GM13977 (cell line): ENCODE data around the gene RWDD1.

Source experiments
- DNase-seq: peaks from one replicate; pipeline ENCODE4 v3.0.0; 2012; ENCODE audit warnings: low spot score
- CTCF ChIP-seq: IDR thresholded peaks from 2 replicates; pipeline ENCODE4 v1.5.1; 2012; ENCODE audit warnings: mild to moderate bottlenecking, control low read depth; ENCODE audit not compliant: insufficient read depth; ENCODE audit errors: extremely low read depth, missing control alignments
- in situ Hi-C: fragments of 300-500 bp; cut with MboI; formaldehyde crosslinking; loops from one replicate; pipeline ENCODE4 v1.12.0; 2022; ENCODE audit warnings: low sequenced_read_pairs, low pct_unique_long_range_greater_than_20kb, mixed read lengths, inconsistent platforms; ENCODE audit not compliant: unreplicated experiment

The RWDD1 gene

GRCh38 chr6:116615937-116616736 lies 44.8 kb downstream of the RWDD1 start, which contains the start of gene RSPH4A:
RSPH4A (plus strand) TSS chr6:116616479; CDS start chr6:116616624, 145 bp downstream.
- peak; percentile 18 for TF ChIP-seq CTCF
- in situ Hi-C loops = no loop called here
- peak; percentile 83 for DNase-seq

GRCh38 chr6:116616737-116617053 lies 45.4 kb downstream of the RWDD1 start:
- TF ChIP-seq CTCF = no peak
- in situ Hi-C loops = no loop called here
- DNase-seq = peak; percentile 15

- in situ Hi-C loops = no loop called here
- DNase-seq = no peak
- no peak for TF ChIP-seq CTCF
Observed at GRCh38 chr6:116624036-116624805, 52.9 kb downstream of the RWDD1 start.

GRCh38 chr6:116625872-116626271 lies 54.6 kb downstream of the RWDD1 start:
- in situ Hi-C loops = no loop called here

GRCh38 chr6:116629563-116629981 lies 58.3 kb downstream of the RWDD1 start:
- TF ChIP-seq CTCF = no peak
- in situ Hi-C loops = no loop called here
- no peak for DNase-seq

More at GRCh38 chr6:116625872-116626271, 54.6 kb downstream of the RWDD1 start:
- TF ChIP-seq CTCF = no peak
- DNase-seq = no peak

- TF ChIP-seq CTCF = no peak
- in situ Hi-C loops = no loop called here
- DNase-seq = no peak
Observed at GRCh38 chr6:116631379-116631990, 60.2 kb downstream of the RWDD1 start.
